ENCODE measurements around the gene WBP2.

Gene WBP2

DNA sequence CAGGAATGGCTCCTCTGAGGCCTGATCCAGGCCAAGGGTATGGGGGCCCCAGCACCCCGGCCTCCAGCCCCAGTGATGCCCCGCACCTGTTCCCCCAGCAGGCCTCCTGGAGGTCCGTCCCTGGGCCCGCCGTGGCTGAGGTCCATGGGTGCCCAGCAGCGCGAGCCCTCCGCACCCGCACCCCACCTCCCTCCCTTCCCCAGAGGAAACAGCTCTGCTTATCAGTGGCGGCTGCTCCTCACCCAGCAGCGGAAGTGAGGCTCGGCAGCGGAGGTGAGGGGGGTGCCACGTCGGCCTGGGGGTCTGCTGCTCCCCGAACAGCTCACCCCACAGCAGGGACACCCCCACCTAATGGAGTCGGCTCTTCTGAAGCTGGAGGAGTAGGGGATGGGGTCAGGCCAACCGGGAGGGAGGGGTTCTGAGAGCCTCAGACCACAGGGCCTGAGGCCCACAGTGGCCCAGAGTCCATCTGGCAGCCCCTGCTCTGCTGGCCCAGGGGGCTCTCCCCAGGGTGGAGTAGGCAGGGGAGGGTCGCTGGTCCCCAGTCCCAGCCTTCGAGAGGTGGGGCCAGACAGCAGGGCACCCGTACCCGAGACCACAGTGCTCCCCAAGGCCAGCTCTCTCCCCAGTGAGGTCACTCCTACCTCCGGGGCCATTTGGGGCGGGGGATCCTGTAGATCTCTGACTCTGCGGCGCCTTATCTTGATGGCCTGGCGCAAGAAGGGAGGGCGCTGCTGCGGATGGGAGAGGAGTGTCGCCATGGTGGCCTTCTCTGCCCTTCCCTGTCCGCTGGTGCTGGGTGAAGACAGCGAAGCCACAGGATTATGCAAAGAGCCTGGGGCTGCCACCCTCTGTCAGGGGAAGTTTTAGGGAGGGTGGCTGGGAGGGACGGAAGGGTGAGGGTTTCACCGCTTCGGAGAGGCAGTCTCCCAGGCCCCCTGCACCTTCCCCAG, 11.3 kb downstream of the WBP2 start, which contains the start of gene UNC13D:
Gene UNC13D, minus strand, starts transcription at position 828 of the 953 bp plus-strand sequence. Its CDS starts 67 bp downstream, at position 761.
- Histone ChIP-seq H3K9me2 (replicated peaks; ENCODE audit: insufficient read depth, low read length) (no peaks in the 10 kb centered on the region), H3F3A (ENCODE audit: insufficient read depth, low read length) (no peaks in the 10 kb centered on the region), H4K20me1 (ENCODE audit: insufficient read depth, low read length) (no peaks in the 10 kb centered on the region), H3K27me3 (replicated peaks; ENCODE audit: insufficient read depth, low read length) (peaks cover 7% of the 10 kb centered on the region; the same call in 1 of the 2 replicates), H3K9ac (ENCODE audit: low read length) (no peak within 1 kb of the TSS), H3K4me1 (ENCODE audit: low read length) (no peaks in the 10 kb centered on the region), H3K4me3 (ENCODE audit: low read length) (no peak within 1 kb of the TSS), H2AFZ (ENCODE audit: low read length) (no peak within 1 kb of the TSS), H3K36me3 (replicated peaks; ENCODE audit: insufficient read depth, low read length) (no peaks in the 10 kb centered on the region), H3K4me2 (ENCODE audit: low read depth, low read length) (no peak within 1 kb of the TSS), H3K27ac (ENCODE audit: low read length) (no peak within 1 kb of the TSS), H3K79me2 (ENCODE audit: low read length) (no peaks in the 10 kb centered on the region), H3K9me3 (replicated peaks; ENCODE audit: insufficient read depth, low read length) (no peaks in the 10 kb centered on the region)
- TF ChIP-seq EZH2phosphoT487 (IDR thresholded peaks at IDR 0.05; ENCODE audit: low read length) = no peak
- no peak for TF ChIP-seq EZH2 (optimal IDR thresholded peaks at IDR 0.05; ENCODE audit: low read depth, low read length)
- TF ChIP-seq, protein P1, sequence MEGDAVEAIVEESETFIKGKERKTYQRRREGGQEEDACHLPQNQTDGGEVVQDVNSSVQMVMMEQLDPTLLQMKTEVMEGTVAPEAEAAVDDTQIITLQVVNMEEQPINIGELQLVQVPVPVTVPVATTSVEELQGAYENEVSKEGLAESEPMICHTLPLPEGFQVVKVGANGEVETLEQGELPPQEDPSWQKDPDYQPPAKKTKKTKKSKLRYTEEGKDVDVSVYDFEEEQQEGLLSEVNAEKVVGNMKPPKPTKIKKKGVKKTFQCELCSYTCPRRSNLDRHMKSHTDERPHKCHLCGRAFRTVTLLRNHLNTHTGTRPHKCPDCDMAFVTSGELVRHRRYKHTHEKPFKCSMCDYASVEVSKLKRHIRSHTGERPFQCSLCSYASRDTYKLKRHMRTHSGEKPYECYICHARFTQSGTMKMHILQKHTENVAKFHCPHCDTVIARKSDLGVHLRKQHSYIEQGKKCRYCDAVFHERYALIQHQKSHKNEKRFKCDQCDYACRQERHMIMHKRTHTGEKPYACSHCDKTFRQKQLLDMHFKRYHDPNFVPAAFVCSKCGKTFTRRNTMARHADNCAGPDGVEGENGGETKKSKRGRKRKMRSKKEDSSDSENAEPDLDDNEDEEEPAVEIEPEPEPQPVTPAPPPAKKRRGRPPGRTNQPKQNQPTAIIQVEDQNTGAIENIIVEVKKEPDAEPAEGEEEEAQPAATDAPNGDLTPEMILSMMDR (IDR thresholded peaks at IDR 0.05; ENCODE audit: low read length) = no peak
- no peak for DNase-seq

DNA sequence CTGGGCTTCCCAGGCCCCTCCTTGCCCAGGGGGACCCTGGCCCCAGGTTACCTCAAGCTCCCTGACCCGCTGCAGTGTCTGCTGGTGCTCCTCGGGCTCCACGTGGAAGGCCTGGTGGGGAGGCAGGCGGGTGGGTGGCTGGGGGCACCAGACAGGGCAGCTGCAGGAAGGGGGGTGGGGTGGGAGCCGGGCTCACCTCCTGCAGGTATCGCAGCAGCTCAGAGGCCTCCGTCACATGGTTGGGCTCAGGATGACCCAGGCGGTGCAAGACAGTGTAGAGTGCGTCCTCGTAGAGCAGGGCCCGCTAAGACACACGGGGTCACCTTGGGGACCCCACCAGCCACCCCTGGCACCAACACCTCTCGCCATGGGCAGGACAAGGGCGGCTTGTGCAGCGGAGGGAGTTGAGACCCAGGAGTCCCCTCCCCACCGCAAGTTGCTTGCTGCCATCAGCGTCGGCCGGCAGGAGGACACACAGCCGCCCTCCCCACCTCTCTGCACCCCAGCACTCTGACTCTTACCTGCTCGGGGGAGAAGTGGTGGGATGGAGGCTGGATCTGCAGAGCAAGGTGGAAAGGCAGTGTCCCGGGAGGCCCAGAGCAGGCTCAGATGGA, 12.1 kb downstream of the WBP2 start:
- peaks cover 7% of the 10 kb centered on the region; the same call in 1 of the 2 replicates for H3K27me3 ChIP-seq (replicated peaks; ENCODE audit: insufficient read depth, low read length)
- TF ChIP-seq EZH2 (optimal IDR thresholded peaks at IDR 0.05; ENCODE audit: low read depth, low read length) = no peak
- no peak for TF ChIP-seq EZH2phosphoT487 (IDR thresholded peaks at IDR 0.05; ENCODE audit: low read length)
- TF ChIP-seq, protein P1 (IDR thresholded peaks at IDR 0.05; ENCODE audit: low read length) = no peak
- no peak overlapping the region for H3K4me2 ChIP-seq (ENCODE audit: low read depth, low read length)
- no peak for DNase-seq
- H3K27ac ChIP-seq (ENCODE audit: low read length) = no peak overlapping the region
- no peaks in the 10 kb centered on the region for H3K4me1 ChIP-seq (ENCODE audit: low read length)
- no peaks in the 10 kb centered on the region for H4K20me1 ChIP-seq (ENCODE audit: insufficient read depth, low read length)
- no peaks in the 10 kb centered on the region for H3K79me2 ChIP-seq (ENCODE audit: low read length)
- H3K36me3 ChIP-seq (replicated peaks; ENCODE audit: insufficient read depth, low read length) = no peaks in the 10 kb centered on the region
- no peak overlapping the region for H3K9ac ChIP-seq (ENCODE audit: low read length)
- H2AFZ ChIP-seq (ENCODE audit: low read length) = no peak overlapping the region
- H3K9me3 ChIP-seq (replicated peaks; ENCODE audit: insufficient read depth, low read length) = no peaks in the 10 kb centered on the region
- no peaks in the 10 kb centered on the region for H3F3A ChIP-seq (ENCODE audit: insufficient read depth, low read length)
- H3K4me3 ChIP-seq (ENCODE audit: low read length) = no peak overlapping the region
- H3K9me2 ChIP-seq (replicated peaks; ENCODE audit: insufficient read depth, low read length) = no peaks in the 10 kb centered on the region

DNA sequence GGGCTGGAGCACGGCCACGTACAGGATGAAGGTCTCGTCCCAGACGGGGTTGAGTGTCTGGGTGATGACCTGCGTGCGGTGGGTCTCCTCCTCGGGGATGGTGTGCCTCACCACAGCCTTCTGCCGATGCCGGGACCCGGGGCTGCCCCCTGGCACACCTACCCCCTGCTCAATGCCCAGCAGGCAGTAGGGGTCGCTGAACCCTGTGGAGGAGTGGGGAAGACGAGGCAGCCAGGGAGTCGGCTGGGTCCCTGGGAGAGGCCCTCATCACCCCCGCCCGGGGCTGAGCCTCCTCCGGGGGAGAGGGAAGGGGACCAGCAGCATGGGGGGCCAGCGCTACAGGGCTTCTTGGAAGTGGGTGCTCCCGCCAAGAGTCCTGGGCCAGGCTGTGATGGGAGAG, 12.7 kb downstream of the WBP2 start:
- Histone ChIP-seq H3K27me3 (replicated peaks; ENCODE audit: insufficient read depth, low read length) (peaks cover 7% of the 10 kb centered on the region; the same call in 1 of the 2 replicates), H3K36me3 (replicated peaks; ENCODE audit: insufficient read depth, low read length) (no peaks in the 10 kb centered on the region), H3K9me3 (replicated peaks; ENCODE audit: insufficient read depth, low read length) (no peaks in the 10 kb centered on the region), H2AFZ (ENCODE audit: low read length) (no peak overlapping the region), H3K27ac (ENCODE audit: low read length) (no peak overlapping the region), H3K4me3 (ENCODE audit: low read length) (no peak overlapping the region), H3K4me1 (ENCODE audit: low read length) (no peaks in the 10 kb centered on the region), H3K9ac (ENCODE audit: low read length) (no peak overlapping the region), H3K4me2 (ENCODE audit: low read depth, low read length) (no peak overlapping the region), H4K20me1 (ENCODE audit: insufficient read depth, low read length) (no peaks in the 10 kb centered on the region), H3K79me2 (ENCODE audit: low read length) (no peaks in the 10 kb centered on the region), H3F3A (ENCODE audit: insufficient read depth, low read length) (no peaks in the 10 kb centered on the region), H3K9me2 (replicated peaks; ENCODE audit: insufficient read depth, low read length) (no peaks in the 10 kb centered on the region)
- no peak for DNase-seq
- TF ChIP-seq, protein P1 (IDR thresholded peaks at IDR 0.05; ENCODE audit: low read length) = no peak
- TF ChIP-seq EZH2phosphoT487 (IDR thresholded peaks at IDR 0.05; ENCODE audit: low read length) (no peak), EZH2 (optimal IDR thresholded peaks at IDR 0.05; ENCODE audit: low read depth, low read length) (no peak)

Data from MM.1S (cell line).